ENCODE data around the gene DNAH6.

The DNAH6 gene

GRCh38 chr2:84781942-84782716 is 265.8 kb downstream of the DNAH6 start:
- Histone ChIP-seq H3K4me3 (ENCODE audit: low read depth, low read length) (no peak overlapping the region), H3K4me1 (ENCODE audit: control insufficient read depth, insufficient read depth, low read length) (peaks cover 4% of the 10 kb centered on the region), H3K36me3 (ENCODE audit: control insufficient read depth, insufficient read depth, low read length) (no peaks in the 10 kb centered on the region), H3K9me3 (ENCODE audit: control insufficient read depth, insufficient read depth, low read depth, low read length) (no peaks in the 10 kb centered on the region), H3K9ac (ENCODE audit: low read length) (no peak overlapping the region), H3K27ac (ENCODE audit: low read depth, low read length) (no peak overlapping the region), H3K27me3 (ENCODE audit: control insufficient read depth, insufficient read depth, low read length) (no peaks in the 10 kb centered on the region)

GRCh38 chr2:84782717-84783442 is 266.6 kb downstream of the DNAH6 start:
- no peak overlapping the region for H3K9ac ChIP-seq (ENCODE audit: low read length)
- no peak overlapping the region for H3K27ac ChIP-seq (ENCODE audit: low read depth, low read length)
- peaks cover 4% of the 10 kb centered on the region for H3K4me1 ChIP-seq (ENCODE audit: control insufficient read depth, insufficient read depth, low read length)
- H3K36me3 ChIP-seq (ENCODE audit: control insufficient read depth, insufficient read depth, low read length), result no peaks in the 10 kb centered on the region
- no peaks in the 10 kb centered on the region for H3K9me3 ChIP-seq (ENCODE audit: control insufficient read depth, insufficient read depth, low read depth, low read length)
- H3K4me3 ChIP-seq (ENCODE audit: low read depth, low read length), result no peak overlapping the region
- no peaks in the 10 kb centered on the region for H3K27me3 ChIP-seq (ENCODE audit: control insufficient read depth, insufficient read depth, low read length)

- no peak overlapping the region for H3K4me3 ChIP-seq (ENCODE audit: low read depth, low read length)
- peaks cover 4% of the 10 kb centered on the region for H3K4me1 ChIP-seq (ENCODE audit: control insufficient read depth, insufficient read depth, low read length)
- no peak overlapping the region for H3K9ac ChIP-seq (ENCODE audit: low read length)
- H3K36me3 ChIP-seq (ENCODE audit: control insufficient read depth, insufficient read depth, low read length), result no peaks in the 10 kb centered on the region
- no peaks in the 10 kb centered on the region for H3K9me3 ChIP-seq (ENCODE audit: control insufficient read depth, insufficient read depth, low read depth, low read length)
- H3K27me3 ChIP-seq (ENCODE audit: control insufficient read depth, insufficient read depth, low read length), result no peaks in the 10 kb centered on the region
- H3K27ac ChIP-seq (ENCODE audit: low read depth, low read length), result no peak overlapping the region
These were observed 269.7 kb downstream of the DNAH6 start for GRCh38 chr2:84785950-84786349.

- no peaks in the 10 kb centered on the region for H3K36me3 ChIP-seq (ENCODE audit: control insufficient read depth, insufficient read depth, low read length)
- no peaks in the 10 kb centered on the region for H3K9me3 ChIP-seq (ENCODE audit: control insufficient read depth, insufficient read depth, low read depth, low read length)
- H3K9ac ChIP-seq (ENCODE audit: low read length), result no peak overlapping the region
- H3K27ac ChIP-seq (ENCODE audit: low read depth, low read length), result no peak overlapping the region
- H3K27me3 ChIP-seq (ENCODE audit: control insufficient read depth, insufficient read depth, low read length), result no peaks in the 10 kb centered on the region
- H3K4me3 ChIP-seq (ENCODE audit: low read depth, low read length), result no peak overlapping the region
- H3K4me1 ChIP-seq (ENCODE audit: control insufficient read depth, insufficient read depth, low read length), result peaks cover 4% of the 10 kb centered on the region
These were observed 270.3 kb downstream of the DNAH6 start for GRCh38 chr2:84786601-84787000.

- Histone ChIP-seq H3K9ac (ENCODE audit: low read length) (no peak overlapping the region), H3K27ac (ENCODE audit: low read depth, low read length) (no peak overlapping the region), H3K4me1 (ENCODE audit: control insufficient read depth, insufficient read depth, low read length) (no peaks in the 10 kb centered on the region)
These were observed 271.7 kb downstream of the DNAH6 start for GRCh38 chr2:84788027-84788426.

GRCh38 chr2:84788498-84788897 is 272.2 kb downstream of the DNAH6 start:
- H3K4me3 ChIP-seq (ENCODE audit: low read depth, low read length), result no peak overlapping the region
- no peaks in the 10 kb centered on the region for H3K27me3 ChIP-seq (ENCODE audit: control insufficient read depth, insufficient read depth, low read length)
- H3K9ac ChIP-seq (ENCODE audit: low read length), result no peak overlapping the region
- H3K4me1 ChIP-seq (ENCODE audit: control insufficient read depth, insufficient read depth, low read length), result no peaks in the 10 kb centered on the region
- no peaks in the 10 kb centered on the region for H3K36me3 ChIP-seq (ENCODE audit: control insufficient read depth, insufficient read depth, low read length)
- H3K9me3 ChIP-seq (ENCODE audit: control insufficient read depth, insufficient read depth, low read depth, low read length), result no peaks in the 10 kb centered on the region
- no peak overlapping the region for H3K27ac ChIP-seq (ENCODE audit: low read depth, low read length)

More at GRCh38 chr2:84788027-84788426, 271.7 kb downstream of the DNAH6 start:
- Histone ChIP-seq H3K36me3 (ENCODE audit: control insufficient read depth, insufficient read depth, low read length) (no peaks in the 10 kb centered on the region), H3K27me3 (ENCODE audit: control insufficient read depth, insufficient read depth, low read length) (no peaks in the 10 kb centered on the region), H3K4me3 (ENCODE audit: low read depth, low read length) (no peak overlapping the region), H3K9me3 (ENCODE audit: control insufficient read depth, insufficient read depth, low read depth, low read length) (no peaks in the 10 kb centered on the region)

- Histone ChIP-seq H3K27me3 (ENCODE audit: control insufficient read depth, insufficient read depth, low read length) (no peaks in the 10 kb centered on the region), H3K9me3 (ENCODE audit: control insufficient read depth, insufficient read depth, low read depth, low read length) (no peaks in the 10 kb centered on the region), H3K4me1 (ENCODE audit: control insufficient read depth, insufficient read depth, low read length) (no peaks in the 10 kb centered on the region), H3K27ac (ENCODE audit: low read depth, low read length) (no peak overlapping the region), H3K9ac (ENCODE audit: low read length) (no peak overlapping the region), H3K36me3 (ENCODE audit: control insufficient read depth, insufficient read depth, low read length) (no peaks in the 10 kb centered on the region), H3K4me3 (ENCODE audit: low read depth, low read length) (no peak overlapping the region)
These were observed 276.7 kb downstream of the DNAH6 start for GRCh38 chr2:84792856-84793522.

GRCh38 chr2:84793641-84794040 is 277.3 kb downstream of the DNAH6 start:
- Histone ChIP-seq H3K27me3 (ENCODE audit: control insufficient read depth, insufficient read depth, low read length) (no peaks in the 10 kb centered on the region), H3K9me3 (ENCODE audit: control insufficient read depth, insufficient read depth, low read depth, low read length) (no peaks in the 10 kb centered on the region), H3K4me3 (ENCODE audit: low read depth, low read length) (no peak overlapping the region), H3K4me1 (ENCODE audit: control insufficient read depth, insufficient read depth, low read length) (peaks cover 3% of the 10 kb centered on the region; the same call in 1 of the 2 replicates), H3K27ac (ENCODE audit: low read depth, low read length) (no peak overlapping the region), H3K36me3 (ENCODE audit: control insufficient read depth, insufficient read depth, low read length) (no peaks in the 10 kb centered on the region), H3K9ac (ENCODE audit: low read length) (no peak overlapping the region)

GRCh38 chr2:84796798-84797197 is 280.5 kb downstream of the DNAH6 start:
- Histone ChIP-seq H3K36me3 (ENCODE audit: control insufficient read depth, insufficient read depth, low read length) (no peaks in the 10 kb centered on the region), H3K27me3 (ENCODE audit: control insufficient read depth, insufficient read depth, low read length) (no peaks in the 10 kb centered on the region), H3K4me1 (ENCODE audit: control insufficient read depth, insufficient read depth, low read length) (peaks cover 15% of the 10 kb centered on the region; the same call in 1 of the 2 replicates), H3K9me3 (ENCODE audit: control insufficient read depth, insufficient read depth, low read depth, low read length) (no peaks in the 10 kb centered on the region; the same call in 1 of the 2 replicates), H3K9ac (ENCODE audit: low read length) (no peak overlapping the region), H3K27ac (ENCODE audit: low read depth, low read length) (no peak overlapping the region), H3K4me3 (ENCODE audit: low read depth, low read length) (no peak overlapping the region)

- Histone ChIP-seq H3K9ac (ENCODE audit: low read length) (no peak overlapping the region), H3K27me3 (ENCODE audit: control insufficient read depth, insufficient read depth, low read length) (no peaks in the 10 kb centered on the region), H3K9me3 (ENCODE audit: control insufficient read depth, insufficient read depth, low read depth, low read length) (no peaks in the 10 kb centered on the region; the same call in 1 of the 2 replicates), H3K27ac (ENCODE audit: low read depth, low read length) (no peak overlapping the region), H3K36me3 (ENCODE audit: control insufficient read depth, insufficient read depth, low read length) (no peaks in the 10 kb centered on the region), H3K4me3 (ENCODE audit: low read depth, low read length) (no peak overlapping the region), H3K4me1 (ENCODE audit: control insufficient read depth, insufficient read depth, low read length) (peaks cover 15% of the 10 kb centered on the region; the same call in 1 of the 2 replicates)
These were observed 281.0 kb downstream of the DNAH6 start for GRCh38 chr2:84797271-84797670.

GRCh38 chr2:84799772-84800171 is 283.5 kb downstream of the DNAH6 start:
- peaks cover 15% of the 10 kb centered on the region; the same call in 1 of the 2 replicates for H3K4me1 ChIP-seq (ENCODE audit: control insufficient read depth, insufficient read depth, low read length)
- no peaks in the 10 kb centered on the region for H3K27me3 ChIP-seq (ENCODE audit: control insufficient read depth, insufficient read depth, low read length)
- no peak overlapping the region for H3K27ac ChIP-seq (ENCODE audit: low read depth, low read length)
- H3K4me3 ChIP-seq (ENCODE audit: low read depth, low read length), result no peak overlapping the region
- no peak overlapping the region for H3K9ac ChIP-seq (ENCODE audit: low read length)
- H3K36me3 ChIP-seq (ENCODE audit: control insufficient read depth, insufficient read depth, low read length), result no peaks in the 10 kb centered on the region
- no peaks in the 10 kb centered on the region; the same call in 1 of the 2 replicates for H3K9me3 ChIP-seq (ENCODE audit: control insufficient read depth, insufficient read depth, low read depth, low read length)
